ENCODE data around the gene LRRC57.
A peak's percentile ranks its signal among the peaks of the same experiment; 100 is the strongest.
"Not testable (repeated sequence)": the region's sequence is repeated elsewhere in the genome, so short reads cannot be mapped to it uniquely, and the experiment has no call there.

Gene LRRC57

GRCh38 chr15:42548249-42549031 lies at the start of gene LRRC57, which contains the start of gene HAUS2:
Gene LRRC57 (minus strand): TSS chr15:42548793. CDS start chr15:42548434, 359 bp downstream.
Gene HAUS2 (plus strand): TSS chr15:42548838. CDS start chr15:42548873, 35 bp downstream.
- DNase-seq, result peak; percentile 37 to 86 (median 78)

- DNase-seq, result no peak
Measured at GRCh38 chr15:42595626-42596240, 47.1 kb upstream of the LRRC57 start.

GRCh38 chr15:42594095-42594494 lies 45.5 kb upstream of the LRRC57 start:
- no peak for DNase-seq

GRCh38 chr15:42593143-42593542 lies 44.5 kb upstream of the LRRC57 start:
- DNase-seq, result no peak

- DNase-seq, result no peak
Measured at GRCh38 chr15:42592716-42593115, 44.1 kb upstream of the LRRC57 start.

- no peak for DNase-seq
Measured at GRCh38 chr15:42591238-42591934, 42.8 kb upstream of the LRRC57 start.

DNA sequence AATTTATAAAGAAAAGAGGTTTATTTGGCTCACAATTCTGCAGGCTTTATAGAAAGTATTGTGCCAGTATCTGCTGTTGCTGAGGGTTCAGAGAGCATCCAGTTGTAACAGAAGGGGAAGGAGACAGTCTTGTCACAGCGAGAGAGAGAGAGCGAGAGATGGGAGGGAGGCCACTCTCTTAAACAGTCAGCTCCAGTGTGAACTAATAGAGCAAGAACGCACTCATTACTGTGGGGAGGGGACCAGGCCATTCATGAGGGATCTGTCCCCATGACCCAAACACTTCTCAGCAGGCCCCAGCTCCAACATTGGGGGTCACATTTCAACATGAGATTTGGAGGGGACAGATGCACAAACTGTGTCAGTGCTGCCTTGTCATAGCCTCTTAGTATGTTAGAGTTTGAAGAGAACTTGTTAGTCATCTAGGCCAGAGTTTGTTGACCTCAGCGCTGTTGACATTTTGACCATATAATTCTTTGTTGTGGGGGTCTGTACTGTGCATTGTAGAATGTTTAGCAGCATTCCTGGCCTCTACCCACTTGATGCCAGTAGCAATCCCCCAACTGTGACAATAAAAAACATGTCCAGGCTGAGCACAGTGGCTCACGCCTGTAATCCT lies 42.1 kb upstream of the LRRC57 start:
- DNase-seq, result no peak

DNA sequence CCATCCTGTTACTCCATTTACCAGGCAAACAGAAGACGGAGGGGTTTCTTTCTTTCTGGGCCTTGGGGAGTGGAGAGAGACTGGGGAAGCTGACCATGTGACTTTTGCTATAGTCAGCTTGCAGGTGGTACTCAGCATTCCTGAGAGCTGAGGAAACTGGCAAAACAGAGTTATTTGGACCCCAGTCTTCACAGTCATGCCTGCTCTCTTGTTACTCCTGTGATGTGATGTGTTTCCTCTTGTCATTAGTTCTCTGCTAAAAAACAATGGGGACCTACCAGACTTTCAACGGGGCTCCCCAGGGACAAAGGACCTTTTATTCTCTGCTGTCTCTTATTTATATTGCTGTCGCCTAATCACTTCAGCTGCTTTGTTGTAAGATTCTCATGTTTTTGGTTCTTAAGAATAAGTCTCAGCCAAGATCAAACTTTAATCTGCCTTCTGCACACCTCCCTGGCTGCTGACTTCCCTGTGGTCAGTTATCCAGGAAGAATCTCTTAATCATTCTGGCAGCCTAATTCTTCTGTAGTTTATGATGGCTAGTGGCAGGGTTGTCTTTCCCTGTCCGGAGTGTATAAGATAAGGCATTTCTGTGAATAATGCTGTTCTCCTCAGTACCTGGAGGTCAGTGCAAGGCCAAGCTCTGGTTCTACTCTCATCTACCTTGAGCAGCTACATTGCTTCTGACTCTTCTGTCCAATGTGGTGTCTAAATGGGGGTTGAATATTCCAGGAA lies 35.6 kb upstream of the LRRC57 start:
- peak in 8 of 14 donors; percentile 1 to 51 (median 24) for DNase-seq

- DNase-seq, result peak in 3 of 14 donors; percentile 0 to 40 (median 8)
Measured at GRCh38 chr15:42582569-42583375, 34.2 kb upstream of the LRRC57 start.

DNA sequence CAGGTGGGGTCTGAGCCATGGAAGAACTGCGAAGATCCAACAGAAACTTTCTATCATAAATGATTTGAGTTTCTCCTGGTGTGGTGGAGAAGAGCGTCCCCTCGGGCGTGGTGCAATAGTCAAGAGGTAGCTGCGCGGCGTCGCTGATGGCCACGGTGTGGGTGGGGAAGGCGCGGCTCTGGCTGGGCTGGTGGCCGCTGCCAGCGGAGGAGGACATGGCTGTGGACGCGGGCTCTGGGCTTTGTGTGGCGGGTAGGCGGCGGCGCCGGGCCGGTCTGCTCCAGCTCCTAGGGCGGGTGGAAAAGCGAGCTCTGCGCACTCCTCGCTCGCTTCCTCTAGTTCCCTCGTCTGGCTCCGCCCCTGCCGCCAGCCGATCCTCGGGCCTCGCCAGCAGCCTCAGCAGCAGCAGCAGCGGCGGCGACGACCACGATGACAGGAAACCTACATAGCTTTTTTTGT lies 32.7 kb upstream of the LRRC57 start:
- DNase-seq, result peak in 13 of 14 donors; percentile 13 to 79 (median 72)

DNA sequence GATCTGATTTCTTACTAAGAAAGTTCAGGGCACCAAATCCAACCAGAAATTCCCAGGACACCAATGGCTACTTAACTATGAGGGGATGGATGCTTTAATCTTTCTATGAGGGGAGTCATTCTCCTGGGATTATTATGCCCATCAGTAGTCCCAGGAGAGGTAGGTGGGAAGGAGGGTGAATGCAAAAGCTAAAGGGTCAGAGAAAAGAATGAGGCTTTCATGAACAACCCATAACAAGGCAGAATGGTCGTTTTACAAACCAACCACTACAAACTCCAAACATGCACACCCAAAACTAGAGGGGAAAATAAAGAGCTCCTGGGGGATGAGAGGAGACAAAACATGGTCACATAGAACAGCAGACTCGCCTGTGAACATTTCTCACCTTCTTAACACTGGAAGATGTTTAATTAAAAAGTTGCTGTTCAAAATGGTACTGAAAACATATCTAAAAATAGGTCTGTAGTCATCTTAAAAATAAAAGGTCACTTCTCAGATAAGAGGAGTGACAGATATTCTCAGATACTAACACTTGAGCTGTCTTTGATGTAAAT lies 30.5 kb upstream of the LRRC57 start:
- no peak for DNase-seq

DNA sequence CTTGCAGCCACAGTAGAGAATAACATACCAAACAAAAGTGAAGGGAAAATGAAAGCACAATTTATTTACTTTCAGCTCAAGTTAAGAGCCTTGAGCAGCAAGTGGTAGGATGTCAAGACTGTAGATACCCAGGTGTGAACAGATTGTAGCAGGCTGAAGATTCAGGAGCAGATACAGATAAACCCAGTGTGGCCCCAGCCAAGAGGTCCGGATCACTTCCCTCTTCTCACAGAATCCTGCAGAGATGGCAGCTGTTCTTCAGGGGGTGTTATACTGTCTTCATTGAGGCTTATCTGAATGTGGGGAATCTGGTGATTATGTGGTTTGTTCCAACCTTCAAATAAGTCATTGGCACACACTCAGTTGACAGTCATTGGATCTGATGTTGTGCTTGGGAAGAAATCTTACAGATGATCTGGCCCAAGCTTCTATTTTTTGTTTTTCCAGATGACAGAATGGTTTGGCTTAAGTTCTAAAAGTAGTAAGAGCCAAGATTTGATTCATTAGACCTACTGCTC lies 29.0 kb upstream of the LRRC57 start:
- DNase-seq, result peak in 1 of 14 donors; percentile 1

GRCh38 chr15:42576776-42577175 lies 28.2 kb upstream of the LRRC57 start:
- DNase-seq, result no peak

DNA sequence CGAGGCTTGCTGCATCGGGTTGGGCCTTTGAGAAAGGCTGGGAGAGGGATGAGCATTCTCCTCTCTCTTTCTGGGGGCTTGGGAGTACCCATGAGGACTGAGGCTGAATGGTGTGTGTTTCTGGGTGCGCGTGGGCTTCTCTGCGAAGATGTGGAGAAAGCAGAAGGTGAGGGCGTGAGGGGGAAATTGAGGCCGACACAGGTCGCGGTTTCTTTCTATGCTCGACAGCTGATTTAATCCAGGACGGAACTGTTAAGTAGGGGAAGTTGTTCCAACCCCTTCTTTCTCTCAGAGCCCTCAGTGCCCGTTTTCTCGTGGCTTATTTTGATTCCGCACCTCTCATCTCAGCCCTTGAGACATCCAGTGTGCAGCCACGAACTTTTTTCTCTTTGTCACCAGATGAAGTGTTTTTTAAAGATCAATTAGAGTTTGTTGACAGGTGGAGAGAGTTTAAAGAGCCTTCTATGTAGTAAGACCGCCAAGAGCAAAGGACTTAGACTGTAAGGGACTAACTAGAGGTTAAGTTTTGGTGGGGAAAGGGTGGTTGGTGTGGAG lies 27.5 kb upstream of the LRRC57 start:
- no peak for DNase-seq

GRCh38 chr15:42575188-42576039 lies 26.8 kb upstream of the LRRC57 start, which contains the start of gene STARD9:
Gene STARD9 (plus strand): TSS chr15:42575606. CDS start chr15:42575716, 110 bp downstream.
- peak; percentile 81 to 99 (median 97) for DNase-seq

- DNase-seq, result no peak
Measured at GRCh38 chr15:42558739-42559138, 10.1 kb upstream of the LRRC57 start.

GRCh38 chr15:42556550-42557207 lies 8.1 kb upstream of the LRRC57 start:
- not testable (repeated sequence) for DNase-seq

- no peak for DNase-seq
Measured at GRCh38 chr15:42553554-42553953, 5.0 kb upstream of the LRRC57 start.

All from C1 segment of cervical spinal cord (tissue), 14 donors.